WI38 (cell line): ENCODE measurements around the gene METRN.

ENCODE experiments used
- H3K4me3 ChIP-seq: 2 replicates; pipeline ENCODE4 v1.5.1; 2011; ENCODE audit warnings: low read depth, mild to moderate bottlenecking, control low read depth, low read length
- TF ChIP-seq, protein P1 (sequence below): IDR thresholded peaks from 2 replicates; pipeline ENCODE4 v1.5.1; 2012; ENCODE audit warnings: low read depth, mild to moderate bottlenecking, control low read depth, low read length

Gene METRN

DNA sequence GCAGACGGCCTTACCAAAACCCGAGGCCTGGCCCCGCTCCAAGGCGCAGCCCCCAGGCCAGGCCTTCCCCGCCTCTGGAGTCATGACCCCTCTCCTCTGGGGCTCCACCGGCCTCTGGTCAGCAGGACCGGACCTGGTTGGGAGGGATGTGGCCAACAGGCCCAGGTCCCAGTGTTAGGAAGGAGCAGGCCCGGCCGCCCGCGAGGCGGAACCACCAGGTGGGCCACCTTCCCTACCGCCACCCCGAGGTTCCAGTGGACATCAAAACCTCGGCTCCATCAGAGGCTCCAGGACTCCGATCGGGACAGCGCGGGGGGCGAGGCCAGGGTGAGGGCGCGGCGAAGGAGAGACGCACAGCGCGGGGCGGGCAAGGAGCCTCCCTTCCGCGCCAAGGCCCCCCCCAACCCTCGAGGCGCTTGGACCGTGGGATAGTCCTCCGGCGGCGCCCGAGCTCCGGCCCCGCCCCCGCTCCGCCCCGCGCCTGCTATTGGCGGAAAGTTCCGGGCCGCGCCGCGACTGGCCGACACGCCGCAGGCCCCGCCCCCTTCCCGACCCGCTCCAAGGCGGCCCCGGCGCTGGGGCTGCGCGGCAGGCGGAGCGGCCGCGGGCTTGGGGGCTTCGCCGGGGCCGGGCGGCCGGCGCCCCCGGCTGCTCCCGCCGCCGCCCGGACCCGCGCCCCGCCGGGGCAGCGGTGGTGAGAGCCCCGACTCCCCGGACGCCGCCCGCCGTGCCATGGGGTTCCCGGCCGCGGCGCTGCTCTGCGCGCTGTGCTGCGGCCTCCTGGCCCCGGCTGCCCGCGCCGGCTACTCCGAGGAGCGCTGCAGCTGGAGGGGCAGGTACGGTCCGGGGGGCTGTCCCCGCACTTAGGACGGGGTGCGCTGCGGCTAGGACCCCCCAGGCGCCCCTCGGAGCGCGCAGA lies at the start of gene METRN:
Gene METRN (plus strand): TSS at position 561 of the 919 bp plus-strand sequence. CDS start 172 bp downstream, at position 733.
- H3K4me3 ChIP-seq, result peak within 1 kb of the TSS; percentile 63
- TF ChIP-seq, protein P1, sequence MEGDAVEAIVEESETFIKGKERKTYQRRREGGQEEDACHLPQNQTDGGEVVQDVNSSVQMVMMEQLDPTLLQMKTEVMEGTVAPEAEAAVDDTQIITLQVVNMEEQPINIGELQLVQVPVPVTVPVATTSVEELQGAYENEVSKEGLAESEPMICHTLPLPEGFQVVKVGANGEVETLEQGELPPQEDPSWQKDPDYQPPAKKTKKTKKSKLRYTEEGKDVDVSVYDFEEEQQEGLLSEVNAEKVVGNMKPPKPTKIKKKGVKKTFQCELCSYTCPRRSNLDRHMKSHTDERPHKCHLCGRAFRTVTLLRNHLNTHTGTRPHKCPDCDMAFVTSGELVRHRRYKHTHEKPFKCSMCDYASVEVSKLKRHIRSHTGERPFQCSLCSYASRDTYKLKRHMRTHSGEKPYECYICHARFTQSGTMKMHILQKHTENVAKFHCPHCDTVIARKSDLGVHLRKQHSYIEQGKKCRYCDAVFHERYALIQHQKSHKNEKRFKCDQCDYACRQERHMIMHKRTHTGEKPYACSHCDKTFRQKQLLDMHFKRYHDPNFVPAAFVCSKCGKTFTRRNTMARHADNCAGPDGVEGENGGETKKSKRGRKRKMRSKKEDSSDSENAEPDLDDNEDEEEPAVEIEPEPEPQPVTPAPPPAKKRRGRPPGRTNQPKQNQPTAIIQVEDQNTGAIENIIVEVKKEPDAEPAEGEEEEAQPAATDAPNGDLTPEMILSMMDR, result no peak

DNA sequence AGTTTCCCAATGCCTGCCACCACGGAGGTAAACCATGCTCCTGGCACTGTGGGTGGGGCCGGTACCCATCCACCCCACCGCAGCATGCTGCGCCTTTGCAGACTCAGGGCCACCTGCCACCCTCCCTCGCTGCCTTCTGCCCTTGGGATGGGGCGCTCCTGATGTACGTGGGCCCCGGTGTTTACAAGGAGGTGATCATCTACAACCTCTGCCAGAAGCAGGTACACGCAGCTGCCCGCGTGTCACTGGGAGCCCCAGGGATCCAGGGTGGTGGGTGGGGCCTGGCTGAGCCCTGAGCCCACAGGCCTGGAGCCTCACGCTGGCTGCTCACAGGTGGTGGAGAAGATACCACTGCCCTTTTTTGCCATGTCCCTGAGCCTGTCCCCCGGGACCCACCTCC lies 48.3 kb upstream of the METRN start:
- TF ChIP-seq, protein P1, result no peak
- no peak overlapping the region for H3K4me3 ChIP-seq

DNA sequence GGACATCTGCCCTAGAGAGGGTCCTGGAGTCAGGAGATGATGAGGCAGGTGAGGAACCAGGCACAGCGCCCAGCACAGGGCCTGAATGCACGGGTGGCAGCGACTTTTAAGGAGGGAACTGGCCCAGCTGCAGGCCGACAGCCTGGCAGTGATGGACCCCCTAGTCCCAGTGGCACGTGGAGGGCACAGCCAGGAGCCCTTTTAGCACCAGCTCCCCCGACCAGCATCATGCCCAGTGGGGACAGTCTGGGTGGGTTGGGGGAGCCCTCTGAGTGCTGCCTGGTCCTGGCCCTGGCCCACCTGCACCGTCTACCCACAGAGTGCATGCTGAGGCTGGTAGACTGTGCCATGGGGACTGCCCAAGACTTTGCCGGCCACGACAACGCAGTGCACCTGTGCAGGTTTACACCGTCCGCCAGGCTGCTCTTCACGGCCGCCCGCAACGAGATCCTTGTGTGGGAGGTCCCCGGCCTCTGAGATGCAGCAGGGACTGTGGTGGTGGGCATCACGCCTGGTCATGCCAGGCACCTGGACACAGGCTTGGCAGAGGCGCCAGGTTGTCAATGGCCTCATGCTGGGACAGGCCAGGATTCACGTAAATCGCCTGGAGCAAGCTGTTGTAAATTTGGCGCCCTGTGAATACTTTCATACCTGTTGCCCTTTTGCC lies 47.7 kb upstream of the METRN start:
- TF ChIP-seq, protein P1, result no peak
- H3K4me3 ChIP-seq, result no peak overlapping the region; the same call in 1 of the 2 replicates

DNA sequence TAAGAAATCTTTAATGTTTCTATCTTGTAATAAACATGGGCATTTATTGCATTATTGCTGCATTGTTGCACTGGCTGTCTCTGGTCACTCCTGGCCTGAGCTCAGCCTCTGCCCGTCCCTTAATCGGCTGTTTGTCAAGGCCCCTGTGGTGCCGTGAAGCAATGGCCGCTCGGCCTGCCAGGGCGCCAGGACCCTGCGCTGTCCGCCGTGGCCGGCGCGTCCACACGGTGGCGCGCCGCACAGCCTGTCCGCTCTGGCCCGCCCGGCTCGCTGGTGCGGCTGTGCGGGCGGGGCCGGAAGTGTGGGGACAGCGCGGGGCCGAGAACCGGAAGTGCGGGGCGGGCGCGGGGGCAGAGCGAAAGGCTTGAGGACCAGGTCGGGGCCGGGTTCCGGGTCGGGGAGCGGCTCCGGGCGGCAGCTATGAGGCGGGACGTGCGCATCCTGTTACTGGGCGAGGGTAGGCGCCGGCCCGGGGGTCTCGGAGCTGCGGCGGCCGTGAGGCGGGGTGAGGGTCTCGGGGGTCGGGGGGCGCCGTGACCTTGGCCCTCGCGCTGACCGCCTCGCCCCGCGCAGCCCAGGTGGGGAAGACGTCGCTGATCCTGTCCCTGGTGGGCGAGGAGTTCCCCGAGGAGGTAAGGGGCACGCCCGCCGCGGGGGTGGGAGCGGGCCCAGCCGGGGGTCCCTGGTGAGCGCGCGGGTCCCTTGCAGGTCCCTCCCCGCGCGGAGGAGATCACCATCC lies 47.0 kb upstream of the METRN start, which contains the start of gene RHOT2:
Gene RHOT2 (plus strand): TSS at position 353 of the 739 bp plus-strand sequence. CDS start 68 bp downstream, at position 421.
- H3K4me3 ChIP-seq, result peak within 1 kb of the TSS; percentile 75
- TF ChIP-seq, protein P1, result peak; percentile 50

DNA sequence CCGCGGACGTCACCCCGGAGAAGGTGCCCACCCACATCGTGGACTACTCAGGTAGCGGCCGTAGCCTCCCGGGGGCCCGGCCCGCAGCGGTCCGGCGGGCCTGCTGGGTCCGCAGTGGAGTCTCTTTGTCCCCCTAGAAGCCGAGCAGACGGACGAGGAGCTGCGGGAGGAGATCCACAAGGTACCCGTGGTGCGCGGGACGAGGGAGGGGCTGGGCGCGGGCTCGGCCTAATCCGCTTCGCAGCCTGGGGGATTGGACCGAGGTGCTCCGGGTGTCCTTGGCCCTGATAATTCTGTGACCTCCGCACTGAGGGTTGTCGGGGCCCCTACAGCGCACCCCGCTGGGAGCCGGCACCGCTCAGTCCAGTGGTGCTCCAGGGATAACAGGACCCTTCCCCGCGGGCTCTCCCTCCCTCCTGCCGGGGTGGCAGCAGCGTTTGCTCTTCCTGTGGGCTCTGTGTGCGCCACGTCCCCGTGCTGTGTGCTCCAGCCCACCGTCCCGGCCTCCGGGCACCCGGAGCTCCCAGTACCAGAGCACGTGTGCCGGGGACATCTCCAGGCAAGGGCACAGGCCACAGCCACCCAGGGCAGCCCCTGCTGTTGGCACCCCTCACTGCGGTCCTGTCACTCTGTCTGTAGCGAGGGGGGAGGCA lies 46.3 kb upstream of the METRN start:
- TF ChIP-seq, protein P1, result no peak
- H3K4me3 ChIP-seq, result peak overlapping the region; percentile 75

DNA sequence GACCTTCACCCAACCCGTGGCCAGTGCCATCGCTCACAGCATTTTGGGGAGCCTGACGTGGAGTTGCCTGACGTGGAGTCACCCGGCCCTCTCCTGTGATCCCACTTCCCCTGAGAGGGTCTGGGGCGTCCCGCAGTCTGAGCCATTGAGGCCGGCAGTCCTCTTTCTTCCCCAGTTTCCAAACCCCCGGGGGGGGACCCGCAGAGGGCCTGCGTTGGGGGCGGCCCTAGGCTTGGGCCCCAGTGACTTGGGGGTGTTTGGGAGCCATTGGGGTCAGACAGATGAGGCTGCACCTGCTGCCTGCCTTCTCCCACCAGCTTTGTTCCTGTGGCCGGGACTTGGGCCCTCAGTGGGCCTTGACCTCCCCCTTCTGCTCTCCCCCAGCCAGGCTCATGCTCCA lies 45.3 kb upstream of the METRN start:
- TF ChIP-seq, protein P1, result no peak
- no peak overlapping the region for H3K4me3 ChIP-seq
